Caco-2 (cell line): ENCODE results near the gene KRTAP1-5. TPM values are rescaled to one million over a fixed set of nuclear protein-coding genes. Genes with fewer than 3 reads are reported as not detected.
"Not testable (repeated sequence)": the region's sequence is repeated elsewhere in the genome, so short reads cannot be mapped to it uniquely, and the experiment has no call there.

Source experiments
- BruUV-seq: library from RNA; stranded (reverse); fragments of 400-500 nt; replicated peaks from 2 replicates; lab custom pipeline; 2021; lab: Mats Ljungman, UMichigan
- CTCF ChIA-PET: fragments of 300-600 bp; sonication (Branson Sonifier 250); formaldehyde crosslinking; loops from one replicate; lab custom pipeline; 2022; ENCODE audit warnings: antibody characterized with exemption; lab: Charles Lee
- POLR2A ChIA-PET: fragments of 300-600 bp; sonication (Branson Sonifier 250); formaldehyde crosslinking; loops from one replicate; lab custom pipeline; 2022; ENCODE audit warnings: antibody characterized with exemption; lab: Charles Lee
- DNase-seq, 2 experiments: peaks; one replicate each; pipeline versions ENCODE4 v3.0.0 to v3.0.0-alpha.2; 2020 to 2022
- H3K27me3 ChIP-seq: replicated peaks from 2 replicates; pipeline ENCODE4 v1.6.0; 2011; ENCODE audit warnings: low read length; ENCODE audit not compliant: control insufficient read depth, insufficient read depth
- H3K36me3 ChIP-seq: 2 replicates; pipeline ENCODE4 v1.5.1; 2011; ENCODE audit warnings: low read length; ENCODE audit not compliant: control insufficient read depth, insufficient read depth
- H3K4me1 ChIP-seq: fragments of 250-450 bp; sonication (Bioruptor Pico); 2 replicates; pipeline ENCODE4 v1.5.1; 2020; ENCODE audit warnings: mild to moderate bottlenecking
- H3K4me3 ChIP-seq: 2 replicates; pipeline ENCODE4 v1.5.1; 2011; ENCODE audit warnings: low read depth, mild to moderate bottlenecking, control low read depth, low read length
- H3K9me3 ChIP-seq: fragments of 250-450 bp; sonication (Bioruptor Pico); 2 replicates; pipeline ENCODE4 v1.5.1; 2020; ENCODE audit warnings: mild to moderate bottlenecking, moderate library complexity
- H3K27ac Mint-ChIP-seq: one replicate; pipeline ENCODE4 v1.8.0; 2022; ENCODE audit warnings: mixed read lengths; ENCODE audit not compliant: unreplicated experiment
- H3K27me3 Mint-ChIP-seq: one replicate; pipeline ENCODE4 v1.8.0; 2022; ENCODE audit warnings: mixed read lengths; ENCODE audit not compliant: insufficient read depth, unreplicated experiment
- H3K36me3 Mint-ChIP-seq: one replicate; pipeline ENCODE4 v1.8.0; 2022; ENCODE audit warnings: mild to moderate bottlenecking, mixed read lengths; ENCODE audit not compliant: insufficient read depth, unreplicated experiment
- H3K4me1 Mint-ChIP-seq: one replicate; pipeline ENCODE4 v1.8.0; 2022; ENCODE audit warnings: low read depth, mixed read lengths; ENCODE audit not compliant: unreplicated experiment
- H3K4me3 Mint-ChIP-seq: one replicate; pipeline ENCODE4 v1.8.0; 2022; ENCODE audit warnings: mild to moderate bottlenecking, moderate library complexity, mixed read lengths; ENCODE audit not compliant: unreplicated experiment
- H3K9me3 Mint-ChIP-seq: one replicate; pipeline ENCODE4 v1.8.0; 2022; ENCODE audit warnings: mixed read lengths; ENCODE audit not compliant: unreplicated experiment
- CTCF ChIP-seq, 2 experiments: fragments of 200-600 bp in 1 of 2; IDR thresholded peaks; 1 replicate in 1 of 2; 2 replicates in 1 of 2; pipeline versions ENCODE4 v1.5.1 to v1.8.0; 2011 to 2022; ENCODE audit warnings: antibody characterized with exemption in 1 of 2, control low read depth in 1 of 2, inconsistent platforms in 1 of 2, low read depth in 1 of 2, low read length in 1 of 2, mild to moderate bottlenecking in 1 of 2, moderate library complexity in 1 of 2; ENCODE audit not compliant: insufficient read depth in 1 of 2, severe bottlenecking in 1 of 2, unreplicated experiment in 1 of 2
- intact Hi-C: fragments of 100-400 bp; cut with micrococcal nuclease; formaldehyde crosslinking; loops from one replicate; pipeline ENCODE4 v1.10.0; 2022; ENCODE audit not compliant: unreplicated experiment
- total RNA-seq: library from RNA; stranded (reverse); gene quantifications from 2 replicates; pipeline ENCODE4 v1.2.3, GENCODE V29; 2022

Gene KRTAP1-5
- total RNA-seq, 1 experiment from 2014 or later = not detected

- Histone ChIP-seq H3K36me3 (no peaks in the 10 kb centered on the region), H3K4me1 (0 out of 2 replicates have a peak, but pooled peaks cover 3% of the 10 kb centered on the region), H3K4me3 (no peak overlapping the region), H3K27me3 (no peaks in the 10 kb centered on the region), H3K9me3 (no peaks in the 10 kb centered on the region)
- peaks cover 9% of the 10 kb centered on the region for H3K9me3 Mint-ChIP-seq
- no peak for TF ChIP-seq CTCF (IDR thresholded peaks at IDR 0.05; ENCODE audit: insufficient read depth in 1 of 2, low read depth in 1 of 2, low read length in 1 of 2, severe bottlenecking in 1 of 2, unreplicated experiment in 1 of 2)
- no peak overlapping the region for H3K27ac Mint-ChIP-seq
- no peaks in the 10 kb centered on the region for H3K36me3 Mint-ChIP-seq
- H3K27me3 Mint-ChIP-seq = no peaks in the 10 kb centered on the region
- DNase-seq = no peak
- peaks cover 8% of the 10 kb centered on the region for H3K4me1 Mint-ChIP-seq
- BruUV-seq = no TSS peak
- no peak overlapping the region for H3K4me3 Mint-ChIP-seq
- CTCF ChIA-PET = no interaction called here
- intact Hi-C loops = no loop called here
- POLR2A ChIA-PET = no interaction called here
Observed at GRCh38 chr17:41037853-41038350, 10.9 kb upstream of the KRTAP1-5 start.

DNA sequence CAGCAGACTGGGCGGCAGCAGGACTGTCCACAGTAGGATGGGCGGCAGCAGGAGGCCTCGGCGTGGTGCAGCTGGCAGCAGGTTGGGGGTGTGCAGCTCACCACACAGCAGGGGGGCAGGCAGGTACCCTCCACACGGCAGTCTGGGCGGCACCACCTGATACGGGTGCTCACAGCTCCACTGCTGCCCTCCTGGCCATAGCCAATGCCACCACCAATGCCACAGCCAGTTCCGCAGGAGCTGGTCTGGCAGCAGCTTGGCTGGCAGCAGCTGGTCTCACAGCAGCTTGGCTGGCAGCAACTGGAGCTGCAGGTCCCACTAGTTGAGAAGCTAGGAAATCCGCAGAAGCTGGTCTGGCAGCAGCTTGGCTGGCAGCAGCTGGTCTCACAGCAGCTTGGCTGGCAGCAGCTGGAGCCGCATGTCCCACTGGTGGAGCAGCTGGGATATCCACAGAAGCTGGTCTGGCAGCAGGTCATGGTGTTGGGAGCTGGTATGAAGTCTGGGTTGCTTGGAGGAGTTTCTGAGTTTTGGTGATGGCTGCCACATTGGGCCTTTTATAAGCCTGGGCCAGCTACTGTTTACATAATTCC, 7.4 kb upstream of the KRTAP1-5 start, which contains the start of gene KRTAP1-3:
Gene KRTAP1-3 (minus strand): TSS at position 529 of the 590 bp plus-strand sequence. CDS start 53 bp downstream, at position 476.
- H3K27me3 Mint-ChIP-seq, H3K27me3 ChIP-seq, H3K4me1 Mint-ChIP-seq, DNase-seq, H3K4me3 Mint-ChIP-seq, H3K27ac Mint-ChIP-seq, H3K4me1 ChIP-seq, BruUV-seq, H3K9me3 Mint-ChIP-seq, H3K36me3 ChIP-seq, H3K9me3 ChIP-seq, H3K36me3 Mint-ChIP-seq, POLR2A ChIA-PET, H3K4me3 ChIP-seq, intact Hi-C loops, CTCF ChIA-PET: not testable (repeated sequence)

DNA sequence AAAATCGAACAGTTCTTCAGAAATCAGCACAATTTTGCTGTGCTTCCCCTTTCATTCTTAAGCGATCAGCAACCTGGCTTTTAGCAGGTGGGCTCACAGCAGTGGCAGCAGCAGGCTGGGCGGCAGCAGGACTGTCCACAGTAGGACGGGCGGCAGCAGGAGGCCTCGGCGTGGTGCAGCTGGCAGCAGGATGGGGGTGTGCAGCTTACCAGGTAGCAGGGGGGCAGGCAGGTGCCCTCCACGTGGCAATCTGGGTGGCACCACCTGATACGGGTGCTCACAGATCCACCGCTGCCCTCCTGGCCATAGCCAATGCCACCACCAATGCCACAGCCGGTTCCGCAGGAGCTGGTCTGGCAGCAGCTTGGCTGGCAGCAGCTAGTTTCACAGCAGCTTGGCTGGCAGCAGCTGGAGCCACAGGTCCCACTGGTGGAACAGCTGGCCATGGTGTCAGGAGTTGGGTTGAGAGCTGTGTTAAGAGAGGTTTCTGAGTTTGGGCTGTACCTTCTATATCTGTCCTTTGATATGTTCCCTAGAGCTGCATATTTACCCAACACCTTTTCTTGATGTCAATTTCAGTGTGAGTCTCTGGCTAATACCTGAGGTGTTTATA, 2.7 kb upstream of the KRTAP1-5 start, which contains the start of gene KRTAP1-4:
Gene KRTAP1-4 (minus strand): TSS at position 563 of the 613 bp plus-strand sequence. CDS start 117 bp downstream, at position 446.
- no peak for TF ChIP-seq CTCF (IDR thresholded peaks at IDR 0.05; ENCODE audit: insufficient read depth in 1 of 2, low read depth in 1 of 2, low read length in 1 of 2, severe bottlenecking in 1 of 2, unreplicated experiment in 1 of 2)
- H3K9me3 ChIP-seq = no peaks in the 10 kb centered on the region
- no peaks in the 10 kb centered on the region for H3K27me3 Mint-ChIP-seq
- no TSS peak for BruUV-seq
- POLR2A ChIA-PET = no interaction called here
- H3K27me3 ChIP-seq = no peaks in the 10 kb centered on the region
- no peak for DNase-seq
- no peaks in the 10 kb centered on the region for H3K9me3 Mint-ChIP-seq
- no peaks in the 10 kb centered on the region for H3K36me3 Mint-ChIP-seq
- no peak within 1 kb of the TSS for H3K27ac Mint-ChIP-seq
- no peak within 1 kb of the TSS for H3K4me3 Mint-ChIP-seq
- intact Hi-C loops = no loop called here
- no peaks in the 10 kb centered on the region for H3K4me1 ChIP-seq
- H3K36me3 ChIP-seq = no peaks in the 10 kb centered on the region
- H3K4me1 Mint-ChIP-seq = peaks cover under 1% of the 10 kb centered on the region
- CTCF ChIA-PET = no interaction called here
- no peak within 1 kb of the TSS for H3K4me3 ChIP-seq
